Glutamatergic neuron (in vitro differentiated cells): ENCODE measurements around the gene NCF2. TPM values are rescaled to one million over a fixed set of nuclear protein-coding genes. Genes with fewer than 3 reads are reported as not detected.

Experiments
- DNase-seq: peaks from one replicate; pipeline ENCODE4 v3.0.0; 2022
- H3K27ac Mint-ChIP-seq: one replicate; pipeline ENCODE4 v1.8.0; 2020; ENCODE audit warnings: mild to moderate bottlenecking, mixed read lengths, inconsistent platforms; ENCODE audit not compliant: unreplicated experiment
- H3K27me3 Mint-ChIP-seq: one replicate; pipeline ENCODE4 v1.8.0; 2020; ENCODE audit warnings: mild to moderate bottlenecking, moderate library complexity, mixed read lengths, inconsistent platforms; ENCODE audit not compliant: unreplicated experiment
- H3K36me3 Mint-ChIP-seq: one replicate; pipeline ENCODE4 v1.8.0; 2020; ENCODE audit warnings: mild to moderate bottlenecking, mixed read lengths, inconsistent platforms; ENCODE audit not compliant: unreplicated experiment
- H3K4me1 Mint-ChIP-seq: one replicate; pipeline ENCODE4 v1.8.0; 2020; ENCODE audit warnings: mild to moderate bottlenecking, low read depth, mixed read lengths, inconsistent platforms; ENCODE audit not compliant: unreplicated experiment
- H3K4me3 Mint-ChIP-seq: one replicate; pipeline ENCODE4 v1.8.0; 2020; ENCODE audit warnings: mild to moderate bottlenecking, mixed read lengths, inconsistent platforms; ENCODE audit not compliant: unreplicated experiment
- H3K9me3 Mint-ChIP-seq: one replicate; pipeline ENCODE4 v1.8.0; 2020; ENCODE audit warnings: mild to moderate bottlenecking, moderate library complexity, mixed read lengths, inconsistent platforms; ENCODE audit not compliant: unreplicated experiment
- CTCF ChIP-seq: fragments of 200-600 bp; sonication (generic); IDR thresholded peaks from one replicate; pipeline ENCODE4 v1.5.0; 2021; ENCODE audit not compliant: partially characterized antibody, unreplicated experiment
- total RNA-seq: library from RNA; stranded (reverse); fragmentation: NEBNext Ultra II Directional; extraction: Animal tissue kit (Norgen Biotek cat#: 25700); gene quantifications from one replicate; pipeline ENCODE4 v1.2.1, GENCODE V29; 2021; ENCODE audit not compliant: unreplicated experiment

The NCF2 gene
- total RNA-seq, 1 donor from 2014 or later = not detected

GRCh38 chr1:183612407-183612806, 22.1 kb upstream of the NCF2 start:
- no peak for TF ChIP-seq CTCF
- Mint-ChIP-seq H3K27ac (no peak overlapping the region), H3K9me3 (no peaks in the 10 kb centered on the region), H3K36me3 (no peaks in the 10 kb centered on the region), H3K4me3 (no peak overlapping the region), H3K4me1 (peaks cover 5% of the 10 kb centered on the region), H3K27me3 (peaks cover 2% of the 10 kb centered on the region)
- no peak for DNase-seq

DNA sequence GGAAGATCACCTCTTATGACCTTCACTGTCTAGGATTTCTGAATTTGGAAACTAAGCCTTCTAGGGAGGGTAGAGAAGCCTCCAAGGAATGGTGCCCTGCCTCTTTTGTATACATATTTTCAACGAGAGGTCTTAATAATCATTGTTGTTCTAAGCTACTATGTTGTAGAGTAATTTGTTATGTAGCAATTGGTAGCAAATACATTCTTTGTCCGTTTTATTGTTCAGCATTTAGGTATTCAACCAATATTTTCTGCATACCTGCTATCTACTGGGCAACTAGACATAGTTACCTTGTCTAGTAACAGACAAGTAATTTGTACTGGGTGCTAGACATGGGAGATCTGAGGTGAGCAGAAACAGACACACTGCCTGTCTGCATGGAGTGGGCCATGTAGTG, 20.8 kb upstream of the NCF2 start:
- Mint-ChIP-seq H3K4me3 (no peak overlapping the region), H3K27me3 (no peaks in the 10 kb centered on the region), H3K4me1 (no peaks in the 10 kb centered on the region), H3K36me3 (no peaks in the 10 kb centered on the region), H3K9me3 (no peaks in the 10 kb centered on the region), H3K27ac (no peak overlapping the region)
- TF ChIP-seq CTCF = no peak
- no peak for DNase-seq

DNA sequence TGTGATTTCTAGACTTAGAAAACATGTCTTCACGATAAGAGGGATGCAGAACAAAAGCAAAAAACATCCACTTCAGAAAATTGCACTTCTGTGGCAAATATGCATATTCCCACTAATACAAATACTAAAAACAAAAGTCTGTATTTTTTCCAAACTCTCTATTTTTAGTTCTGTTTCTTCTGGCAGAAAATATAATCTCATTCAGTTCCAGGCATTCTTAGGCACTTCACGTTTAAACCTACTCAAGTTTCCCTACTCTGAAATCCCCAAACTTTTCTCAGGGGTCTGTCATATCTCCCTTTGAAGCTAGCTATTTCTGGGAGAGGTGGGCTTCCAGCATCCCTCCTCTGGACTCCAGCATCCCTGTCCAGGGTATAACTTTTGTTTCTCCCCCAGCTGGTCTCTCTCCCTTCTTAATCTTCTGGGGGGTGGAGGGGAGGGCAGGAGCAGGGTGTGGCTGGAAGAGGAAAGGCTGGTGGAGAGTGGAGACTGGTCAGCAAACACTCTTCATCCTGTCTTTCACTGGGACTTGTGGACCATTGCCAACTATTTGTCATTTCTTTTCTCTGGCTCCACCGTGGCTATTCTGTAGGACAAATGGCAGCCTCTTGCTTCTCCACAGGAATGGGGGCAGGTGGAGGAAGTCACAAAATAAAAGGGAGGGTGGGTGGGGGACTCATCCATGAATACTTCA, 19.6 kb upstream of the NCF2 start:
- H3K4me1 Mint-ChIP-seq = no peaks in the 10 kb centered on the region
- no peak for TF ChIP-seq CTCF
- no peak overlapping the region for H3K27ac Mint-ChIP-seq
- no peak overlapping the region for H3K4me3 Mint-ChIP-seq
- H3K36me3 Mint-ChIP-seq = no peaks in the 10 kb centered on the region
- no peak for DNase-seq
- H3K27me3 Mint-ChIP-seq = no peaks in the 10 kb centered on the region
- H3K9me3 Mint-ChIP-seq = no peaks in the 10 kb centered on the region

DNA sequence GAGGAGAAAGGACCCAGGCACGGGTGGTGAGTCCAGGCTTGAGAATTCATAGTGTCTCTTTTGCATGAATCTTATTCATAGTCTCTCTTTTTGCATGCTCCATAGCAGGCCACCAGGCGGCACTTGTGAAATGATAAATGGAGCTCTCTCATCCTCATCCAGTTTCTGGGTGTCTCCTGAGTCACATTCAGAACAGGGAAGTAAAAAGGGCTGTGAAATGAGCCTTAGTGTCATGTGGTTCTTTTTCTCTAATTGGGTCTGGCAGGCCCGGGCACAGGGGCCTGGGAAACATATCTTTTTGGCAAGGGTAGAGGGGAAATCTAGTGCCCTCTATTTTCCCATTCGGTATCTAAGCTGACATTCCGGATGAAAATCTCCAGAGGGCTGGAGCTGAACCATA, 19.1 kb upstream of the NCF2 start:
- Mint-ChIP-seq H3K27me3 (peaks cover under 1% of the 10 kb centered on the region), H3K4me1 (no peaks in the 10 kb centered on the region), H3K9me3 (no peaks in the 10 kb centered on the region), H3K27ac (no peak overlapping the region), H3K36me3 (no peaks in the 10 kb centered on the region), H3K4me3 (no peak overlapping the region)
- peak; percentile 19 for TF ChIP-seq CTCF
- no peak for DNase-seq

DNA sequence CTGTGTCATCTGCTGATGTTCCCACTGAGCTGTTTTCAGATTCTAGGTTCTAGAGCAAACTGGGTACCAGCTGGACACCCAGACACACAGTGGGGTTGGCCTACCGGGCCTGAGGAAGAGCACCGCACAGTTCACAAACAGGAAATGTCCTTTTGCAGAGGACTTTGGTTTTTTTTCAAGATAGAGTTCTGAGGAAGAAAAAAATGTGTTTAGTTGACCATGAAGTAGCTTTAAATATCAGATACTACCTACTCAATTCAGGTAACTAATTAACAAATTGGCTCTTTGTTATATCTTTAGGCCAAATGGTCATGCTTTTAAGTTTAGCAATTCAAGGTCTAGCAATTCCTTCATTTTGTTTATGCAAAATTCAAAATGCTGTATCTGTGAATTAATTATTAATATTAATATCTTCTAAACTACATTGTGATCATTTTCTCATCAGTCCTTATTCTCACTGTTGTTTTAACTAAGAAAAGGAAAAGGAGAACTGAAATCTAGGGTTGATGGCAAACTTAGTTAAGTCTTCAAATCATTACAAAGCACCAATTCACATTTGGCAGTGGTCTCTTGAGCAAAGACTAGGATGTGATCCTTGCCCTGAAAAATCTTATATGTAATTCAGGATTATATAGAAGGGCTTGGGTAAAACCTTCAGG, 17.2 kb upstream of the NCF2 start:
- Mint-ChIP-seq H3K4me3 (no peak overlapping the region), H3K27ac (no peak overlapping the region)

More for the DNA sequence above, 17.2 kb upstream of the NCF2 start:
- no peak for DNase-seq
- TF ChIP-seq CTCF = no peak
- no peaks in the 10 kb centered on the region for H3K9me3 Mint-ChIP-seq
- H3K27me3 Mint-ChIP-seq = peaks cover 3% of the 10 kb centered on the region
- no peaks in the 10 kb centered on the region for H3K36me3 Mint-ChIP-seq
- H3K4me1 Mint-ChIP-seq = no peaks in the 10 kb centered on the region
